SH-SY5Y (cell line): ENCODE results near the gene BTNL8.

Experiments used
- GATA2 ChIP-seq: IDR thresholded peaks from 2 replicates; pipeline ENCODE4 v1.6.1; 2011; ENCODE audit warnings: mild to moderate bottlenecking, low read depth, low read length
- GATA3 ChIP-seq: IDR thresholded peaks from 2 replicates; pipeline ENCODE4 v1.6.1; 2011; ENCODE audit warnings: low read depth, mild to moderate bottlenecking, low read length, moderate library complexity

The BTNL8 gene, protein sequence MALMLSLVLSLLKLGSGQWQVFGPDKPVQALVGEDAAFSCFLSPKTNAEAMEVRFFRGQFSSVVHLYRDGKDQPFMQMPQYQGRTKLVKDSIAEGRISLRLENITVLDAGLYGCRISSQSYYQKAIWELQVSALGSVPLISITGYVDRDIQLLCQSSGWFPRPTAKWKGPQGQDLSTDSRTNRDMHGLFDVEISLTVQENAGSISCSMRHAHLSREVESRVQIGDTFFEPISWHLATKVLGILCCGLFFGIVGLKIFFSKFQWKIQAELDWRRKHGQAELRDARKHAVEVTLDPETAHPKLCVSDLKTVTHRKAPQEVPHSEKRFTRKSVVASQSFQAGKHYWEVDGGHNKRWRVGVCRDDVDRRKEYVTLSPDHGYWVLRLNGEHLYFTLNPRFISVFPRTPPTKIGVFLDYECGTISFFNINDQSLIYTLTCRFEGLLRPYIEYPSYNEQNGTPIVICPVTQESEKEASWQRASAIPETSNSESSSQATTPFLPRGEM

DNA sequence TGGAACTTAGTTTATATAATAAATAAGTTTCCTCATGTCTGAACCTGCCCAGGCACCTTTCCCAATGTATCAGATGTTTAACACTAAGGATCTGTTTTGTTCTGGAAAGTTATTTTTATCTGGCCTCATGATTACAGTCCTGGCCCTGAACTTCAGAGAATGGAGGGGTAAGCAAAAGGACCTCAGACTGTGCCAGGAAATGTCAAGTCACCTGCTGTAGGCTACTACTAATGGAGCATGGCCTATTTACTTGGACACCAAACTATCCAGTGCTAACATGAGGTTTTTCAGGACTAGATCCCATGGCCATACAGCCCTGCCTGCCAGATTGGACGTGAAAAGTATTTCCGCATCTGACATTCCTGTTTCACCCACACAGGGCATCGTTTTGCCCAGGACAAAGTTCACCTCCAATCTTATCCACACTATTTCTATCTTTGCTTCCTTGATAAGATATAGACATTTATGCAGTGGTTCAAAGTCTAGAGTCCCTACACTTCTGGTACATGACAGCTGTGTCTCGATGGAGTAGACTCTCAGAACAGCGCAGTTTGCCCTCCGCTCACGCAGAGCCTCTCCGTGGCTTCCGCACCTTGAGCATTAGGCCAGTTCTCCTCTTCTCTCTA lies at the start of gene BTNL8:
BTNL8 (plus strand) TSS at position 539 of the 626 bp plus-strand sequence. CDS start 152 bp downstream, outside the sequence.
- TF ChIP-seq GATA2 (no peak), GATA3 (no peak)

DNA sequence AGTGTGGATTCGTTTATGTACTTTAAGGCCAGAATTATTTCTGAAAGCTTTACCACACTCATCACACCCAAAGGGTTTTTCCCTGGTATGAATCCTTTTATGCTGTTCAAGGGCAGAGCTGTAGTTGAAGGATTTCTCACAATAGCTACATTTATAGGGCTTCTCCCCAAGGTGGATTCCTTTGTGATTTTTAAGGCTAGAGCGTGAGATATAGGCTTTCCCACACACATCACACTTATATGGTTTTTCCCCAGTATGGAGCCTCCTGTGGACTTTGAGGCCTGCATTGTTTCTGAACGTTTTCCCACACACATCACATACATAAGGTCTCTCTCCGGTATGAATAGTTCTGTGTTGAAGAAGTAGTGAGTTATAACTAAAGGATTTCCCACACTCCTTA lies 49.1 kb upstream of the BTNL8 start:
- no peak for TF ChIP-seq GATA3
- no peak for TF ChIP-seq GATA2

GRCh38 chr5:180850434-180851078 lies 48.4 kb upstream of the BTNL8 start:
- TF ChIP-seq GATA2 = no peak
- TF ChIP-seq GATA3 = no peak

GRCh38 chr5:180852495-180852894 lies 46.5 kb upstream of the BTNL8 start:
- TF ChIP-seq GATA2 (no peak), GATA3 (no peak)

GRCh38 chr5:180853121-180853847 lies 45.7 kb upstream of the BTNL8 start:
- TF ChIP-seq GATA2 = no peak

DNA sequence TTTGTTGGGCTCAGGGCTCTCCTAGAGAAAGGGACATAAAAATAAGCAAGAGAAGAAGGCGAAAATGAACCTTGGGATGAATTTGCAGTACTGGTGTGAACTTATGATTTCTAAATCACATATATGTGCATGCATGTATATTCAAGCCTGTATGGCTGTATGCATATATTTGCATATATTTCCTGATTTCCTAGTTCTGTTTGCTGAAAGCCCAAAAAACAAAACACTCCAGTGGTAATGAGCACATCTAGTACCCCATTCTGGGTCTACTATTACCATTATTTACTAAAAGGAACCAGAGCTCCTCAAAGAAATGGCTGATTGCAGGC lies 45.1 kb upstream of the BTNL8 start:
- no peak for TF ChIP-seq GATA2
- TF ChIP-seq GATA3 = no peak

- TF ChIP-seq GATA2 = no peak
- TF ChIP-seq GATA3 = no peak
These were observed 40.4 kb upstream of the BTNL8 start for GRCh38 chr5:180858586-180858985.

GRCh38 chr5:180860273-180860886 lies 38.6 kb upstream of the BTNL8 start:
- no peak for TF ChIP-seq GATA3
- TF ChIP-seq GATA2 = no peak

DNA sequence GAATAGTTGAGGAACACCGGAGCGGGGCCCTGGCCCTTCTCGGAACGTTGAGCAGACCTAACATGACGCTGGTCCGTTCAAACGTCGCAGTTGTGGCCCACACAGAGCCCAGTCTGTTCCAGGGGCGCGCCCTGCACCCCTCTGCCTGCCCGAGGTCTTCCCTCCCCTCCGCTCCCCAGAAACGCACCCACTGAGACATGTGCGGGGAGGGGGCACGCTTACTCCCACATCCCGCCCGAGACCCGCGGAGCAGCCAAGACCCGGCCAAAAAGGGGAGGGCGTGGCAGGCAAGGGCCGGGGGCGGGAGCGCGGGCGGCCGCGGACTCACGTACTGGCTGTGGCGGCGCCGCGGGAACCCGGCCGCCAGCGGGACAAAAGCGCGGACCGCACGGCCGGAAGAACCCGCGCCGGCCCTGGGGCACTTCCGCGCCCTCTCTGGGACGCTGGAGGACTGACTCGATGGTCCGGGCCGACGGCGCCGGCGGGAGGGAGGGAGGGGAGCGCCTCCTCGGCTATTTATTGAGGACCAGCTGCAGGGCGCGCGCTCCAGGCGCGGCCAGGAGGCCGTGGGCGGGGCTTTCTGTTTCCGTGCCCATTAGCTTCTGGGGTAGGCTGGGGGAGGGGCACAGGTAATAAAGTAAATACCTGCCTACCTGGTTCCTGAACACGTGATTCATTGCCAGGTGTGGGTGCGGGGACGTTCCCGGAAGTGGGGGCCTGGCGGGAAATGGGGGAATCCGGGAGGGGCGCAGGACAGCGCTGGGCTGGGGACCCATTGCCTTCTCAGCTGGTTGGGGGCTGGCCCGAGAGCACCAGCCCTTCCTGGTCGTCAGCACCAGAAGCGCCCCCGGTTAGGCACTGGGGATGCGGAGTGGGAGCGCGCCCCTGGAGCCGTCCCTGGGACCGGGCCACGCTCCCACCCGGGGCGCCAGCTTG lies 37.8 kb upstream of the BTNL8 start, which contains the start of gene ZFP62:
ZFP62 (minus strand) TSS at position 390 of the 936 bp plus-strand sequence; CDS start at position 333, 57 bp downstream.
- TF ChIP-seq GATA3 (no peak), GATA2 (no peak)

GRCh38 chr5:180862645-180863044 lies 36.3 kb upstream of the BTNL8 start:
- TF ChIP-seq GATA3 (no peak), GATA2 (no peak)

DNA sequence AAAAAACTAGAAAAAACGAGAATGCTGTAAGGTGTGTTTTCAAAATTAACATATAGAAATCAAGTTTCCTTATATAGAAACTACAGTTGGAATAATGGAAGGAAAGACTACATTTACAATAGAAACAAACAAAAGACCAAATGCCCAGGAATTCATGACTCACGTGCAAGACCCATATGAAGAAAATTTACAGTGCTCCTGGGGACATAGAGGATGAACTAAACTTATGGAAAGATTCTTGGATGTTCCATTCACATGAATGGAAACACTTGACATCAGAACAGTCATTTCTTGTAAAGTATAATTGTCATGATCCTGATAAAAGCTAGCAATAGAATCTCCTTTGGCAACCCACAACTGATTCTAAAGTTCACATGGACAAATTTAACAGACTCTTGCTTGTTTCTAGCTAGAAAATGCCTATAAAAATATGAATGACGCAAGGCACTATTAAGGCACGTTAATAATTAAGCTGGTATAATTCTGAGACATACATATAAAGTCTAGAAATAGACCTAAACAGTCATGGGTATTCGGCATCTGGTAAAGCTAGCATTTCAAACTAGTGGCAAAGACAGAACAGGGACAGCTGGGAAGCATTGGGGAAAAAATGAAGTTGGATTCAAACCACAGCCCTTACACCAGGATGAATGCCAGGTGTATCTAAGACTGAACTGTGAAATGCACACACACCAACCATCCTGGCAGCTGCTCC lies 32.8 kb upstream of the BTNL8 start:
- TF ChIP-seq GATA2 (no peak), GATA3 (no peak)

DNA sequence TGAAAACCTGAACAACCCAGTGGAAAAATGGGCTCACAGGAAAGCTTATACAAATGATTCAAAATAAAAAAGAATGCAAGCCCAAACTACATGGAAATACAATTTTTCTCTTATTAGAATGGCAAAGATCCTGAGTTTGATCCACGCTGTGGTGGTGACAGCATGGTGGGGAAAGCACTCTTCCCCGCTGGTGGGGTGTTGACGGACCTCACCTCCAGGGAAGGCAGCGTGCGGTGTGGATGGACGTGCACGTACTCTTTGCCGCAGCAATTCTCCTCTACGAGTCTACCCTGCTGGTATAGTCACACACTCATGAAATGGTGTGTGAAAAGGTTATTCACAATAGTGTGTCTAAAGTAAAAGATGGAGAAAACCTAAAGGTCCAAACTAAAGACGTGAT lies 32.0 kb upstream of the BTNL8 start:
- TF ChIP-seq GATA3 (no peak), GATA2 (no peak)
